Endothelial cell of hepatic sinusoid (primary cell): Measurements from ENCODE around the gene MRPL20.

Source experiments
- in situ Hi-C: cut with HindIII; loops from 2 replicates; pipeline ENCODE4 v1.10.0; 2017; ENCODE audit warnings: low sequenced_read_pairs

MRPL20 gene

GRCh38 chr1:1367315-1367714, 39.8 kb downstream of the MRPL20 start:
- in situ Hi-C loops: no loop called here

GRCh38 chr1:1366699-1367066, 40.4 kb downstream of the MRPL20 start:
- in situ Hi-C loops: no loop called here

GRCh38 chr1:1365875-1366698, 41.0 kb downstream of the MRPL20 start:
- in situ Hi-C loops: no loop called here

GRCh38 chr1:1364266-1364665, 42.8 kb downstream of the MRPL20 start:
- in situ Hi-C loops: no loop called here

GRCh38 chr1:1361982-1362423, 45.1 kb downstream of the MRPL20 start:
- in situ Hi-C loops: no loop called here

DNA sequence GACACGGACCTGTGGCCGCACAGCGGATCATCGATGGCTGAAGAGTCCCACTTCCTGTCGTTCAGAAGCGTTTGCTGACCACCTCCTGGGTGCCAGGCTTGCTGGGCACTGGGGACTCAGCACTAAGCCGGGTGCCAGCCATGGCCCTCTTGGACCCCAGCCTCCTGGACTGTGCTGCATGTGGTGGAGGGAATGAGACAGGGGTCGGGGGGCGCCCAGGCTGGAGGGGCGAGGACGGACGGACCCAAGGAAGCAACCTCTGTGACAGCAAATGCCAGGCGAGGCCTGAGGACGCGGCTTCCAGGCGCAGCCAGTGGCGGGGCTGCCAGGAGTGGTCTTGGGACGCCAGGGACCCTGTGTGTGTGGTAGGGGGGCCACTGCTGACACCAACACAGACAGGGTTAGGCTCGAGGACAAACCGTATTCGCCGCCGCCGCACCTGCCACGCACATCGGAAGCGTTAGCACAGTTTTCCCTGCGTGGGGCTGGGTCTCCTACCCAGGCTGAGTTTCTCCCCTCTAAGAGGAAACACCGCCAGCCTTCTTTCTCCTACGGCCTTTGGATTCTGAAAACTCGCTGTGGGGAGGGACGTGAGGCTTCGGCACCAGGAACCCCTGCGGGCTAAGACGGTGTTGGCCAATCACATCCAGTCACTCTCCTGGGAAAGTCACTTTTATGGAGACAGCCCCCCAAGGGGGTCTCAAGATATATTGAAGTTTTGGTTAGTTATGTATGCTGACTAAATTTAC, 45.7 kb downstream of the MRPL20 start:
- in situ Hi-C loops: no loop called here

DNA sequence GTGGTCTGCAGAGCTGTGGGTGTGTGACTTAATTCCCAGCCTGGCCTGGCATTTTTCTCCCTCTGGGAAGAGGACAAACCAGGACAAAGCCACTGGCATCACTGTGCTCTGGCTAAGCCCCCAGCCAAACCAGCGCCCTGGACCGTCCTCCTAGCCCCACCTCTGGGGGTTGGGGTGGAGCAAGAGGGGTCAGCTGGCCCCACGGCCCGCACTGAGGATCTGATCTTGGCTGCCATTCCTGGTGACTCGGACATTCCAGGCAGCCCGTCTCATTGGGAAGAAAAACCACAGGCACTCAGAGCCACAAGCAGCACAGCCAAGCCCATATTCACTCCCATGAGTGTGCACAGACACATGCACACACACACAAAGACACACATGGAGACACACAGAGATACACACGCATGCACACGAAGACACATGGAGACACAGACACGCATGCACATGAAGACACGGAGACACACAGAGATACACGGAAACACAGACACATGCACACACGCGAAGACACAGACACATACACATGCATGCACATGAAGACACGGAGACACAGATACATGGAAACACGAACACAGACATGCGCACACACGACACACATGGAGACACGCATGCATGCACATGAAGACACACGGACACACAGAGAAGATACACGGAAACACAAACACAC, 46.5 kb downstream of the MRPL20 start:
- in situ Hi-C loops: no loop called here

GRCh38 chr1:1359664-1360468, 47.2 kb downstream of the MRPL20 start:
- in situ Hi-C loops: no loop called here

GRCh38 chr1:1359308-1359663, 47.8 kb downstream of the MRPL20 start:
- in situ Hi-C loops: no loop called here

GRCh38 chr1:1358433-1359271, 48.4 kb downstream of the MRPL20 start, which contains the start of gene MXRA8:
MXRA8 (minus strand) TSS chr1:1358555; CDS start chr1:1358504, 51 bp downstream.
- in situ Hi-C loops: no loop called here

DNA sequence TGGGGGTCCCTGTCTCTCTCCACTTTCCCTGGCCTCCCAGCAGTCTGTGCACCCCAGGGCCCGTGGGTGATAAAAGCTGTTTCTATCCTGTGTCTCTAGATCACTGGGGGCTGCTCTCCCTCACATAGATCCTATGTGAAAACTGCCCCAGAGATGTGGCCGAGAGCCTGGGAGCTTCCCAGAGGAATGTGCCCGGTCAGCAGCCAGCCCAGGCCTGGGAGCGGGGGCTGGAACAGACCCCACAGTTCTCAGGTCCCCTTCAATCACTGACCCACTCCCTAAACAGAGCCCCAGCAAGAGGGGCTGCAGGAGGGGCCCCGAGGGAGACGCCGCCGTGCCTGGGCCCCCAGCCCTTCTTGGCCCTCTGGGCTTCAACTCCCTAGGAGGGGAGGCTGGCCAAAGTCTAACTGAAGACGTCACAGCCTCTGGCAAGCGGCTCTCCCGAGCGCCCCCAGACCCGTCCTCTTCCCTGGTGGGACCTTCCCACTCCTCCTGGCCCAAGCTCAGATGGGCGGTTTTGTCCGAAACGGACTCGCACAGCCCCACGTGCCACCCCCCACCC, 49.1 kb downstream of the MRPL20 start:
- in situ Hi-C loops: no loop called here

GRCh38 chr1:1356796-1357401, 50.2 kb downstream of the MRPL20 start:
- in situ Hi-C loops: no loop called here

DNA sequence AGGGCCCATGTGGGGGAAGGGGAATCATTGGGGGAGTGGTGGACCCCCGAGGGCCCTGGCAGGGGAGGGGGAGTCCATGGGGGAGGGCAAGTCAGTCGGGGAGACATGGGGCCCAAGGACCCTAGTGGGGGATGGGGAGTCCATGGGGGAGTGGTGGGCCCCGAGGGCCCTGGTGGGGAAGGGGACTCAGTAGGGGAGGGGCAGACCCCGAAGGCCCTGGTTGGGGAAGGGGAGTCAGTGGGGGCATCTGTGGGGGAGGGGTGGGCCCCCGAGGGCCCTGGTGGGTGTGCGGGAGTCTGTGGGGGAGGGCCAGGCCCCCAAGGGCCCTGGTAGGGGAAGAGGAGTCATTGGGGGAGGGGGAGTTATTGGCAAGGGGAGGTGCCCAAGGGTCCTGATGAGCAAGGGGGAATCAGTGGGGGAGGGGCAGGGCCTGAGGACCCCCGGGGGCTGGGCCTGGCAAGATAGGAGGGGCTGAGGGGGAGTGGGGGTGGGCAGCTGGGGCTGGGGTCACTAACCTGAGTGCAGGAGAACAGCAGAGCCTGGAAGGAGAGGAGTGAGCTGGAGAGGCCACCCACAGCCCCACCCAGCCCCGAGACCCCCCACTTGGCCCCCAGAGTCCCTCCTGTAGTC, 50.8 kb downstream of the MRPL20 start:
- in situ Hi-C loops: no loop called here

DNA sequence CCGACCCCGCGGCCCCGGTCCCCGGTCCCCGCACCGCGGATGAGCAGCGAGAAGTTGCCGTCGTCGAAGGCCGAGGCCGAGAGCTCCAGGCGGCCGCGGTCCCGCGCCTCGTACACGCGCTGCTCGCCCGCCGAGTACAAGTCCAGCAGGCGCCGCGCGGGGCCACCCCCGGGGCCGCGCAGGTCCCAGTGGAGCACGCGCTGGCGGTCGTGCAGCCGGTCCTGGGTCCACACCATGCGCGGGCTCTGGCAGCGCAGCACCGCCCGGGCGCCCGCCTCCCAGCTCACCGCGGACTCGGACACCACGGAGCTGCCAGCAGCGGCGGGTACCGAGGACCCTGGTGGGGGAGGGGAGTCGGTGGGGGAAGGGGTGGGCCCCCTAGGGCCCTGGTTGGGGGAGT, 51.7 kb downstream of the MRPL20 start:
- in situ Hi-C loops: no loop called here

GRCh38 chr1:1354271-1355247, 52.5 kb downstream of the MRPL20 start:
- in situ Hi-C loops: no loop called here

GRCh38 chr1:1353389-1354151, 53.5 kb downstream of the MRPL20 start:
- in situ Hi-C loops: no loop called here
